ENCODE results near the gene ZBTB44.

- TF ChIP-seq CTCF (conservative IDR thresholded peaks at IDR 0.05; ENCODE audit: low read depth, low read length) (no peak), EZH2 (IDR thresholded peaks at IDR 0.05; ENCODE audit: low read length, unreplicated experiment) (no peak), EZH2phosphoT487 (IDR thresholded peaks at IDR 0.05; ENCODE audit: borderline replicate concordance, low read length) (no peak)
Measured at GRCh38 chr11:130209128-130209932, 105.4 kb downstream of the ZBTB44 start.

All from PC-3 (cell line).